ENCODE data around the gene MYO9B.

- TF ChIP-seq CTCF (IDR thresholded peaks at IDR 0.05; ENCODE audit: low read depth, low read length, poor library complexity, severe bottlenecking) (no peak), EZH2phosphoT487 (IDR thresholded peaks at IDR 0.05; ENCODE audit: borderline replicate concordance, low read length) (no peak)
Measured at GRCh38 chr19:17069193-17069592, 6.4 kb upstream of the MYO9B start.
